CD4-positive, alpha-beta T cell (primary cell): Measurements from ENCODE around the gene HIPK2. TPM values are rescaled to one million over a fixed set of nuclear protein-coding genes. Genes with fewer than 3 reads are reported as not detected.
A peak's percentile ranks its signal among the peaks of the same experiment; 100 is the strongest.

Experiments used
- ATAC-seq: fragments of 200-7000 bp; cut with Tn5 transposase; one replicate; pipeline ENCODE4 v1.10.0; 2022; ENCODE audit warnings: mild to moderate bottlenecking; ENCODE audit not compliant: poor library complexity
- CTCF ChIA-PET: fragments of 350-600 bp; sonication (Branson Sonifier 250); formaldehyde crosslinking; loops from one replicate; lab custom pipeline; 2021; ENCODE audit warnings: antibody characterized with exemption, inconsistent platforms; lab: Charles Lee
- POLR2A ChIA-PET: fragments of 350-600 bp; sonication (Branson Sonifier 250); formaldehyde crosslinking; loops from one replicate; lab custom pipeline; 2021; ENCODE audit warnings: antibody characterized with exemption, inconsistent platforms; lab: Charles Lee
- DNase-seq, 14 experiments: peaks; one replicate each; pipeline ENCODE4 v3.0.0-alpha.2; 2013 to 2020; ENCODE audit warnings: mixed read lengths in 2 of 14
- H3K27ac ChIP-seq, 2 donors: one replicate each; pipeline versions ENCODE4 v1.5.1 to v1.7.0; 2013; ENCODE audit warnings: low read length in 2 of 2, low read depth in 1 of 2, mild to moderate bottlenecking in 1 of 2
- H3K27me3 ChIP-seq, 2 experiments: 1 replicate in 1 of 2; 2 replicates in 1 of 2; pipeline versions ENCODE4 v1.6.1 to v1.7.0; 2013; ENCODE audit warnings: low read length in 2 of 2, control low read depth in 1 of 2, mild to moderate bottlenecking in 1 of 2, moderate library complexity in 1 of 2; ENCODE audit not compliant: insufficient read depth in 2 of 2, control insufficient read depth in 1 of 2
- H3K36me3 ChIP-seq: one replicate; pipeline ENCODE4 v1.6.1; 2013; ENCODE audit warnings: low read length, control low read depth; ENCODE audit not compliant: insufficient read depth
- H3K4me1 ChIP-seq: one replicate; pipeline ENCODE4 v1.6.1; 2013; ENCODE audit warnings: low read length, control low read depth; ENCODE audit not compliant: insufficient read depth
- H3K4me3 ChIP-seq: one replicate; pipeline ENCODE4 v1.5.1; 2013; ENCODE audit warnings: mild to moderate bottlenecking, low read length, moderate library complexity
- H3K9me3 ChIP-seq, 2 experiments: 1 replicate in 1 of 2; 2 replicates in 1 of 2; pipeline versions ENCODE4 v1.6.1 to v1.7.0; 2013; ENCODE audit warnings: low read length in 2 of 2, mild to moderate bottlenecking in 2 of 2, control low read depth in 1 of 2, moderate library complexity in 1 of 2; ENCODE audit not compliant: control insufficient read depth in 1 of 2, insufficient read depth in 1 of 2
- H3K27ac Mint-ChIP-seq: one replicate; pipeline ENCODE4 v1.8.0; 2020; ENCODE audit warnings: mixed read lengths
- H3K27me3 Mint-ChIP-seq: one replicate; pipeline ENCODE4 v1.8.0; 2021; ENCODE audit warnings: mixed read lengths
- H3K36me3 Mint-ChIP-seq: one replicate; pipeline ENCODE4 v1.8.0; 2021; ENCODE audit warnings: low read depth, mixed read lengths
- H3K4me1 Mint-ChIP-seq: one replicate; pipeline ENCODE4 v1.8.0; 2021; ENCODE audit warnings: low read depth, mixed read lengths
- H3K4me3 Mint-ChIP-seq: one replicate; pipeline ENCODE4 v1.8.0; 2020; ENCODE audit warnings: mild to moderate bottlenecking, mixed read lengths
- H3K9me3 Mint-ChIP-seq: one replicate; pipeline ENCODE4 v1.8.0; 2020; ENCODE audit warnings: mixed read lengths
- intact Hi-C, 2 experiments: fragments of 100-400 bp; cut with DNase I in 1 of 2; cut with micrococcal nuclease in 1 of 2; formaldehyde crosslinking; loops; one replicate each; pipeline versions ENCODE4 v1.15.1 to v1.9.0; 2023 to 2025; cut with DNase I, micrococcal nuclease
- total RNA-seq, 174 experiments: library from RNA in 2 of 174; stranded (reverse) in 2 of 174; gene quantifications; one replicate each; pipeline ENCODE4 v1.2.3 and lab custom pipeline; 2021 to 2026
- TF ChIP-seq, protein P1 (sequence below): fragments of 200-600 bp; IDR thresholded peaks from one replicate; pipeline ENCODE4 v1.8.0; 2022; ENCODE audit warnings: antibody characterized with exemption, mild to moderate bottlenecking

Gene HIPK2
- total RNA-seq, 2 experiments from 2014 or later, result 36.5 to 37.0 TPM

DNA sequence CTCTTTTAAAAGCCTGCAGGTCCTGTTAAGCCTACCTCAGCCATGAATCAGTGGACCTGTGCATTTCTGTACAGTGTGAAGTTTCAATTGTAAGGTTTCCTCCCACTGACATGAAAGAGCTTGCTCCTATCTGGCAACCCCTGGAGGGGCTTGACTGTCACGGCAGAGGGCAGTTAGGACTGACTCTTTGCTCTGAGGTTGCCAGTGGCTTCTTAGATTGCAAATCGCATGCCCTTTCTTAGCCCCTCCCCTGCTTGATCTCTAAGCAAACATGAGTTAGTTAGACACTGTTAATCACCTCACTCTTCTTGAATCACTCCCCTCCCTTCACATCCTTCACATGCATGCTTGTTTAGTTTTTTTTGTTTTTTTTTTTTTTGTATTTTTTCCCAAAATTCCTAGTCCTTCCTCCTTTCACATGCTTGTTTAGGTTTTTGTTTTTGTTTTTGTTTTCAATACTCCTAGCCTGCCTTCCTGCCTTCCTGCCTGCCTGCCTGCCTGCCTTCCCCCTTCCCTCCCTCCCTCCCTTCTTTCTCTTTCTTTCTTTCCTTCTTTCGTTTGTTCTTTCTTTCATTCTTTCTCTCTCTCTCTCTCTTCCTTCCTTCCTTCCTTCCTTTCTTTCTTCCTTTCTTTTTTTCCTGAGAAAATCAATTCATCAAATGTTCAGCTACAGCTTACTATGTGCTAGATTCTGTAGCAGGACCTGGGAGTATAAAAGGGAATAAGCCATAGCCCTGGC is 6.0 kb upstream of the HIPK2 start:
- Histone ChIP-seq H3K9me3 (no peaks in the 10 kb centered on the region), H3K27ac (no peak overlapping the region), H3K27me3 (peaks cover 4 to 7% of the 10 kb centered on the region in 2 experiments), H3K36me3 (no peaks in the 10 kb centered on the region), H3K4me3 (no peak overlapping the region), H3K4me1 (peaks cover 2% of the 10 kb centered on the region)
- Mint-ChIP-seq H3K27ac (no peak overlapping the region), H3K27me3 (no peaks in the 10 kb centered on the region), H3K4me3 (no peak overlapping the region), H3K4me1 (peaks cover 6% of the 10 kb centered on the region), H3K9me3 (no peaks in the 10 kb centered on the region), H3K36me3 (peaks cover under 1% of the 10 kb centered on the region)
- TF ChIP-seq, protein P1, sequence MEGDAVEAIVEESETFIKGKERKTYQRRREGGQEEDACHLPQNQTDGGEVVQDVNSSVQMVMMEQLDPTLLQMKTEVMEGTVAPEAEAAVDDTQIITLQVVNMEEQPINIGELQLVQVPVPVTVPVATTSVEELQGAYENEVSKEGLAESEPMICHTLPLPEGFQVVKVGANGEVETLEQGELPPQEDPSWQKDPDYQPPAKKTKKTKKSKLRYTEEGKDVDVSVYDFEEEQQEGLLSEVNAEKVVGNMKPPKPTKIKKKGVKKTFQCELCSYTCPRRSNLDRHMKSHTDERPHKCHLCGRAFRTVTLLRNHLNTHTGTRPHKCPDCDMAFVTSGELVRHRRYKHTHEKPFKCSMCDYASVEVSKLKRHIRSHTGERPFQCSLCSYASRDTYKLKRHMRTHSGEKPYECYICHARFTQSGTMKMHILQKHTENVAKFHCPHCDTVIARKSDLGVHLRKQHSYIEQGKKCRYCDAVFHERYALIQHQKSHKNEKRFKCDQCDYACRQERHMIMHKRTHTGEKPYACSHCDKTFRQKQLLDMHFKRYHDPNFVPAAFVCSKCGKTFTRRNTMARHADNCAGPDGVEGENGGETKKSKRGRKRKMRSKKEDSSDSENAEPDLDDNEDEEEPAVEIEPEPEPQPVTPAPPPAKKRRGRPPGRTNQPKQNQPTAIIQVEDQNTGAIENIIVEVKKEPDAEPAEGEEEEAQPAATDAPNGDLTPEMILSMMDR, result no peak
- DNase-seq, result no peak
- intact Hi-C loops, result no loop called here
- CTCF ChIA-PET, result no interaction called here
- POLR2A ChIA-PET, result interaction anchor here (0.6 kb wide), 2 partner anchors 211 to 325 kb away, joined by 3 read pairs; no protein-coding TSS in a partner anchor
- ATAC-seq, result no peak

- Histone ChIP-seq H3K9me3 (no peaks in the 10 kb centered on the region), H3K4me3 (no peak overlapping the region), H3K36me3 (no peaks in the 10 kb centered on the region), H3K4me1 (peaks cover 8% of the 10 kb centered on the region), H3K27me3 (peaks cover 4 to 7% of the 10 kb centered on the region in 2 experiments), H3K27ac (no peak overlapping the region)
- Mint-ChIP-seq H3K9me3 (no peaks in the 10 kb centered on the region), H3K4me3 (no peak overlapping the region), H3K27me3 (no peaks in the 10 kb centered on the region), H3K27ac (no peak overlapping the region), H3K36me3 (peaks cover 7% of the 10 kb centered on the region), H3K4me1 (peaks cover 13% of the 10 kb centered on the region)
- intact Hi-C loops, result no loop called here
- DNase-seq, result no peak
- ChIA-PET CTCF (no interaction called here), POLR2A (interaction anchor here (0.6 kb wide), 1 partner anchor 211 kb away, joined by 3 read pairs; no protein-coding TSS in a partner anchor)
- TF ChIP-seq, protein P1, result no peak
- no peak for ATAC-seq
Observed at GRCh38 chr7:139782932-139783331, 5.1 kb upstream of the HIPK2 start.

- H3K36me3 Mint-ChIP-seq, result peaks cover 26% of the 10 kb centered on the region
- H3K4me1 ChIP-seq, result peaks cover 33% of the 10 kb centered on the region
- H3K27me3 ChIP-seq, result no peaks in the 10 kb centered on the region
- peak overlapping the region; percentile 71 to 80 for H3K27ac ChIP-seq
- ChIA-PET POLR2A (interaction anchor here (0.8 to 3.4 kb wide), 9 partner anchors 10 to 150 kb away, joined by 3 to 41 read pairs (median 4); partner anchors contain the start of gene TBXAS1), CTCF (interaction anchor here (1.4 kb wide), 1 partner anchor 131 kb away, joined by 5 read pairs; no protein-coding TSS in a partner anchor)
- peaks cover 54% of the 10 kb centered on the region for H3K4me1 Mint-ChIP-seq
- peak overlapping the region; percentile 98 for H3K4me3 Mint-ChIP-seq
- intact Hi-C loops, result loop anchor here (5.0 to 10.0 kb wide), 6 partner anchors 45 to 617 kb away; partner anchors contain the start of gene SLC37A3 (in 1 of the 2)
- H3K9me3 ChIP-seq, result no peaks in the 10 kb centered on the region
- peak overlapping the region; percentile 92 for H3K27ac Mint-ChIP-seq
- H3K36me3 ChIP-seq, result no peaks in the 10 kb centered on the region
- TF ChIP-seq, protein P1, result no peak
- H3K9me3 Mint-ChIP-seq, result no peaks in the 10 kb centered on the region
- H3K4me3 ChIP-seq, result peak overlapping the region; percentile 87
- ATAC-seq (peak; percentile 49), DNase-seq (peak in 13 of 14 experiments; percentile 17 to 81 (median 42))
- H3K27me3 Mint-ChIP-seq, result no peaks in the 10 kb centered on the region
Observed at GRCh38 chr7:139777133-139777891, 486 bp downstream of the HIPK2 start.
